Thymus (tissue), 11 donors: ENCODE data around the gene ZNF536. TPM values are rescaled to one million over a fixed set of nuclear protein-coding genes. Genes with fewer than 3 reads are reported as not detected.
"Not testable (repeated sequence)": the region's sequence is repeated elsewhere in the genome, so short reads cannot be mapped to it uniquely, and the experiment has no call there.

Experiments
- DNase-seq, 9 donors: peaks; one replicate each; pipeline ENCODE4 v3.0.0-alpha.2; 2013; ENCODE audit warnings: low spot score in 9 of 9, low read depth in 6 of 9, missing footprints in 1 of 9
- H3K27ac ChIP-seq, 2 donors: one replicate each; pipeline ENCODE4 v1.5.1; 2013; ENCODE audit warnings: control low read depth in 1 of 2, low read depth in 1 of 2, low read length in 1 of 2, mild to moderate bottlenecking in 1 of 2, moderate library complexity in 1 of 2
- H3K27me3 ChIP-seq, 2 donors: one replicate each; pipeline ENCODE4 v1.5.1; 2013; ENCODE audit warnings: low read length in 1 of 2; ENCODE audit not compliant: control insufficient read depth in 2 of 2, insufficient read depth in 1 of 2
- H3K36me3 ChIP-seq, 2 donors: one replicate each; pipeline ENCODE4 v1.5.1; 2013; ENCODE audit warnings: low read length in 1 of 2, mild to moderate bottlenecking in 1 of 2, moderate library complexity in 1 of 2; ENCODE audit not compliant: control insufficient read depth in 2 of 2, insufficient read depth in 2 of 2
- H3K4me1 ChIP-seq, 2 donors: one replicate each; pipeline ENCODE4 v1.5.1; 2013; ENCODE audit warnings: low read length in 2 of 2; ENCODE audit not compliant: control insufficient read depth in 2 of 2, insufficient read depth in 2 of 2
- H3K4me3 ChIP-seq, 2 donors: one replicate each; pipeline ENCODE4 v1.5.1; 2013; ENCODE audit warnings: low read length in 2 of 2, control low read depth in 1 of 2, mild to moderate bottlenecking in 1 of 2
- H3K9me3 ChIP-seq, 2 donors: one replicate each; pipeline ENCODE4 v1.5.1; 2013; ENCODE audit warnings: low read length in 1 of 2, mild to moderate bottlenecking in 1 of 2; ENCODE audit not compliant: control insufficient read depth in 2 of 2, insufficient read depth in 1 of 2
- WGBS: extraction: QIAGEN DNeasy Blood & Tissue Kit; methylation state at CpG from one replicate; pipeline ENCODE4 v1.1.7; 2013; 5-methylcytosine and 5-hydroxymethylcytosine counted together
- polyA plus RNA-seq: library from polyadenylated mRNA; stranded (reverse); fragments of 200-250 nt; gene quantifications from one replicate; pipeline ENCODE4 v1.2.3, GENCODE V29; 2013
- total RNA-seq: library from RNA; stranded (reverse); fragments of 120-200 nt; gene quantifications from one replicate; pipeline ENCODE4 v1.2.4, GENCODE V29; 2013
- donor health status: healthy.

The ZNF536 gene
- total and polyA plus RNA-seq, 2 donors, result 0.05 to 0.11 TPM

- Histone ChIP-seq H3K4me3 (no peak overlapping the region), H3K9me3 (no peaks in the 10 kb centered on the region), H3K4me1 (no peaks in the 10 kb centered on the region), H3K27me3 (peaks cover 0 to 2% of the 10 kb centered on the region in 2 donors), H3K36me3 (no peaks in the 10 kb centered on the region), H3K27ac (no peak overlapping the region)
- WGBS, result 83% methylated on average over 3 of the region's 3 CpGs
- no peak for DNase-seq
These were observed 115.0 kb downstream of the ZNF536 start for GRCh38 chr19:30487178-30487577.

- Histone ChIP-seq H3K4me1 (no peaks in the 10 kb centered on the region), H3K27me3 (peaks cover 0 to 2% of the 10 kb centered on the region in 2 donors), H3K27ac (no peak overlapping the region), H3K36me3 (no peaks in the 10 kb centered on the region), H3K4me3 (no peak overlapping the region), H3K9me3 (no peaks in the 10 kb centered on the region)
- no peak for DNase-seq
- WGBS, result 87% methylated on average over 3 of the region's 3 CpGs
These were observed 116.0 kb downstream of the ZNF536 start for GRCh38 chr19:30488191-30488590.

- Histone ChIP-seq H3K9me3 (no peaks in the 10 kb centered on the region), H3K27ac (no peak overlapping the region), H3K36me3 (no peaks in the 10 kb centered on the region), H3K27me3 (peaks cover 0 to 2% of the 10 kb centered on the region in 2 donors), H3K4me3 (no peak overlapping the region), H3K4me1 (no peaks in the 10 kb centered on the region)
- DNase-seq, result no peak
- 95% methylated on average over 8 of the region's 8 CpGs for WGBS
These were observed 118.6 kb downstream of the ZNF536 start for GRCh38 chr19:30490760-30491159.

GRCh38 chr19:30492586-30493270 is 120.5 kb downstream of the ZNF536 start:
- Histone ChIP-seq H3K9me3 (no peaks in the 10 kb centered on the region), H3K27ac (no peak overlapping the region), H3K4me3 (no peak overlapping the region), H3K27me3 (peaks cover 0 to 2% of the 10 kb centered on the region in 2 donors), H3K4me1 (no peaks in the 10 kb centered on the region), H3K36me3 (no peaks in the 10 kb centered on the region)
- 41% methylated on average over 11 of the region's 11 CpGs for WGBS
- DNase-seq, result no peak

GRCh38 chr19:30497034-30497433 is 124.8 kb downstream of the ZNF536 start:
- WGBS, result 87% methylated on average over 8 of the region's 8 CpGs
- DNase-seq, result no peak
- no peaks in the 10 kb centered on the region for H3K36me3 ChIP-seq
- H3K4me1 ChIP-seq, result no peaks in the 10 kb centered on the region
- H3K27ac ChIP-seq, result no peak overlapping the region
- no peaks in the 10 kb centered on the region for H3K27me3 ChIP-seq
- no peak overlapping the region for H3K4me3 ChIP-seq
- H3K9me3 ChIP-seq, result no peaks in the 10 kb centered on the region

- not testable (repeated sequence) for H3K4me1 ChIP-seq, H3K4me3 ChIP-seq, DNase-seq, H3K27me3 ChIP-seq, H3K27ac ChIP-seq, H3K36me3 ChIP-seq, H3K9me3 ChIP-seq
- 94% methylated on average over 3 of the region's 3 CpGs for WGBS
These were observed 125.9 kb downstream of the ZNF536 start for GRCh38 chr19:30498085-30498484.

- H3K27ac ChIP-seq, result no peak overlapping the region
- H3K27me3 ChIP-seq, result no peaks in the 10 kb centered on the region
- no peak overlapping the region for H3K4me3 ChIP-seq
- WGBS, result 26% methylated on average over 12 of the region's 12 CpGs
- no peak for DNase-seq
- H3K4me1 ChIP-seq, result no peaks in the 10 kb centered on the region
- no peaks in the 10 kb centered on the region for H3K9me3 ChIP-seq
- no peaks in the 10 kb centered on the region for H3K36me3 ChIP-seq
These were observed 126.5 kb downstream of the ZNF536 start for GRCh38 chr19:30498707-30499106.

- H3K27me3 ChIP-seq, result no peaks in the 10 kb centered on the region
- H3K4me3 ChIP-seq, result no peak overlapping the region
- H3K9me3 ChIP-seq, result no peaks in the 10 kb centered on the region
- H3K4me1 ChIP-seq, result no peaks in the 10 kb centered on the region
- H3K36me3 ChIP-seq, result no peaks in the 10 kb centered on the region
- no peak overlapping the region for H3K27ac ChIP-seq
- DNase-seq, result no peak
These were observed 132.1 kb downstream of the ZNF536 start for GRCh38 chr19:30504272-30504671.

GRCh38 chr19:30512176-30513081 is 140.2 kb downstream of the ZNF536 start:
- Histone ChIP-seq H3K4me1 (no peaks in the 10 kb centered on the region), H3K27me3 (no peaks in the 10 kb centered on the region), H3K4me3 (no peak overlapping the region), H3K9me3 (no peaks in the 10 kb centered on the region), H3K27ac (no peak overlapping the region), H3K36me3 (no peaks in the 10 kb centered on the region)
- no peak for DNase-seq
- 87% methylated on average over 10 of the region's 10 CpGs for WGBS
